ENCODE data around the gene TAF1D.

Gene TAF1D

GRCh38 chr11:93710239-93710638, 31.1 kb downstream of the TAF1D start:
- no CpG with 5 or more reads among the region's 1 CpG for WGBS, 2 donors (ENCODE audit: extremely low coverage in 2 of 2, insufficient read length in 2 of 2, insufficient replicate concordance in 1 of 2)
- no peak overlapping the region for H2BK15ac ChIP-seq (ENCODE audit: low read length)
- no peak overlapping the region for H3K27ac ChIP-seq (replicated peaks; ENCODE audit: low read length)
- H2BK5ac ChIP-seq (ENCODE audit: low read length): no peak overlapping the region
- no peak overlapping the region for H2AFZ ChIP-seq (ENCODE audit: low read length)
- peaks cover 3 to 46% of the 10 kb centered on the region in 2 donors for H3K9me3 ChIP-seq (replicated peaks in 1 of 2; ENCODE audit: control insufficient read depth in 2 of 2, insufficient read depth in 1 of 2, low read depth in 1 of 2, low read length in 2 of 2)
- H3K36me3 ChIP-seq (replicated peaks in 1 of 2; ENCODE audit: control insufficient read depth in 2 of 2, insufficient read depth in 2 of 2, low read length in 2 of 2): peaks cover 7 to 100% of the 10 kb centered on the region in 2 donors
- H3K4me1 ChIP-seq (ENCODE audit: control insufficient read depth in 2 of 2, insufficient read depth in 1 of 2, low read depth in 1 of 2, low read length in 2 of 2): peaks cover 0 to 5% of the 10 kb centered on the region in 2 donors
- no peak overlapping the region for H3K4me2 ChIP-seq (ENCODE audit: insufficient read depth, low read length, poor library complexity, severe bottlenecking)
- H3K9ac ChIP-seq (ENCODE audit: low read depth, low read length, poor library complexity): no peak overlapping the region
- H4K8ac ChIP-seq (ENCODE audit: low read depth, low read length): no peak overlapping the region
- no peak overlapping the region for H3K4me3 ChIP-seq (ENCODE audit: low read length in 2 of 2)
- no peak overlapping the region for H3K4ac ChIP-seq (ENCODE audit: low read length)
- no peak overlapping the region for H2AK5ac ChIP-seq (ENCODE audit: low read depth, low read length)
- no peak overlapping the region for H2BK12ac ChIP-seq (ENCODE audit: low read length)
- no peak for DNase-seq (ENCODE audit: low spot score)
- no peak overlapping the region for H2BK120ac ChIP-seq (ENCODE audit: low read depth, low read length)
- no peak overlapping the region for H4K91ac ChIP-seq (ENCODE audit: low read depth, low read length, poor library complexity)
- no peak overlapping the region for H3K18ac ChIP-seq (ENCODE audit: low read length)
- no peak overlapping the region for H3K14ac ChIP-seq (ENCODE audit: low read length)
- H3K23ac ChIP-seq (ENCODE audit: low read depth, low read length, poor library complexity): no peak overlapping the region
- H3K27me3 ChIP-seq (ENCODE audit: control insufficient read depth in 3 of 3, insufficient read depth in 3 of 3, low read depth in 1 of 3, low read length in 3 of 3): no peaks in the 10 kb centered on the region
- H3K79me1 ChIP-seq (ENCODE audit: low read depth, low read length): no peaks in the 10 kb centered on the region

GRCh38 chr11:93704237-93704636, 37.1 kb downstream of the TAF1D start:
- H3K4me2 ChIP-seq (ENCODE audit: insufficient read depth, low read length, poor library complexity, severe bottlenecking): no peak overlapping the region
- no peaks in the 10 kb centered on the region for H3K27me3 ChIP-seq (ENCODE audit: control insufficient read depth in 3 of 3, insufficient read depth in 3 of 3, low read depth in 1 of 3, low read length in 3 of 3)
- H2AFZ ChIP-seq (ENCODE audit: low read length): no peak overlapping the region
- peaks cover 2 to 19% of the 10 kb centered on the region in 2 donors for H3K9me3 ChIP-seq (replicated peaks in 1 of 2; ENCODE audit: control insufficient read depth in 2 of 2, insufficient read depth in 1 of 2, low read depth in 1 of 2, low read length in 2 of 2)
- H2BK12ac ChIP-seq (ENCODE audit: low read length): no peak overlapping the region
- no peak overlapping the region for H3K27ac ChIP-seq (replicated peaks; ENCODE audit: low read length)
- WGBS, 2 donors (ENCODE audit: extremely low coverage in 2 of 2, insufficient read length in 2 of 2, insufficient replicate concordance in 1 of 2): no CpG with 5 or more reads among the region's 2 CpGs
- H3K14ac ChIP-seq (ENCODE audit: low read length): no peak overlapping the region
- H2BK120ac ChIP-seq (ENCODE audit: low read depth, low read length): no peak overlapping the region
- H3K36me3 ChIP-seq (replicated peaks in 1 of 2; ENCODE audit: control insufficient read depth in 2 of 2, insufficient read depth in 2 of 2, low read length in 2 of 2): peaks cover 15 to 99% of the 10 kb centered on the region in 2 donors
- no peak overlapping the region for H3K18ac ChIP-seq (ENCODE audit: low read length)
- no peak overlapping the region for H2AK5ac ChIP-seq (ENCODE audit: low read depth, low read length)
- H4K8ac ChIP-seq (ENCODE audit: low read depth, low read length): no peak overlapping the region
- DNase-seq (ENCODE audit: low spot score): no peak
- no peak overlapping the region for H2BK15ac ChIP-seq (ENCODE audit: low read length)
- H3K4ac ChIP-seq (ENCODE audit: low read length): no peak overlapping the region
- no peak overlapping the region for H3K4me3 ChIP-seq (ENCODE audit: low read length in 2 of 2)
- no peak overlapping the region for H3K9ac ChIP-seq (ENCODE audit: low read depth, low read length, poor library complexity)
- H3K79me1 ChIP-seq (ENCODE audit: low read depth, low read length): no peaks in the 10 kb centered on the region
- H2BK5ac ChIP-seq (ENCODE audit: low read length): no peak overlapping the region
- H3K4me1 ChIP-seq (ENCODE audit: control insufficient read depth in 2 of 2, insufficient read depth in 1 of 2, low read depth in 1 of 2, low read length in 2 of 2): no peaks in the 10 kb centered on the region
- no peak overlapping the region for H4K91ac ChIP-seq (ENCODE audit: low read depth, low read length, poor library complexity)
- no peak overlapping the region for H3K23ac ChIP-seq (ENCODE audit: low read depth, low read length, poor library complexity)

GRCh38 chr11:93700830-93701229, 40.5 kb downstream of the TAF1D start:
- Histone ChIP-seq H3K4me3 (ENCODE audit: low read length in 2 of 2) (no peak overlapping the region), H2BK12ac (ENCODE audit: low read length) (no peak overlapping the region), H3K79me1 (ENCODE audit: low read depth, low read length) (no peaks in the 10 kb centered on the region), H3K4me2 (ENCODE audit: insufficient read depth, low read length, poor library complexity, severe bottlenecking) (no peak overlapping the region), H2BK120ac (ENCODE audit: low read depth, low read length) (no peak overlapping the region), H3K36me3 (replicated peaks in 1 of 2; ENCODE audit: control insufficient read depth in 2 of 2, insufficient read depth in 2 of 2, low read length in 2 of 2) (peaks cover 21 to 99% of the 10 kb centered on the region in 2 donors), H3K23ac (ENCODE audit: low read depth, low read length, poor library complexity) (no peak overlapping the region), H4K91ac (ENCODE audit: low read depth, low read length, poor library complexity) (no peak overlapping the region), H3K4me1 (ENCODE audit: control insufficient read depth in 2 of 2, insufficient read depth in 1 of 2, low read depth in 1 of 2, low read length in 2 of 2) (no peaks in the 10 kb centered on the region), H2AK5ac (ENCODE audit: low read depth, low read length) (no peak overlapping the region), H3K9ac (ENCODE audit: low read depth, low read length, poor library complexity) (no peak overlapping the region), H3K27ac (replicated peaks; ENCODE audit: low read length) (no peak overlapping the region), H2AFZ (ENCODE audit: low read length) (no peak overlapping the region), H3K4ac (ENCODE audit: low read length) (no peak overlapping the region), H3K18ac (ENCODE audit: low read length) (no peak overlapping the region), H2BK15ac (ENCODE audit: low read length) (no peak overlapping the region), H3K9me3 (replicated peaks in 1 of 2; ENCODE audit: control insufficient read depth in 2 of 2, insufficient read depth in 1 of 2, low read depth in 1 of 2, low read length in 2 of 2) (no peaks in the 10 kb centered on the region), H3K14ac (ENCODE audit: low read length) (no peak overlapping the region), H4K8ac (ENCODE audit: low read depth, low read length) (no peak overlapping the region), H3K27me3 (ENCODE audit: control insufficient read depth in 3 of 3, insufficient read depth in 3 of 3, low read depth in 1 of 3, low read length in 3 of 3) (no peaks in the 10 kb centered on the region), H2BK5ac (ENCODE audit: low read length) (no peak overlapping the region)
- DNase-seq (ENCODE audit: low spot score): no peak
- WGBS, 2 donors (ENCODE audit: extremely low coverage in 2 of 2, insufficient read length in 2 of 2, insufficient replicate concordance in 1 of 2): no CpG with 5 or more reads among the region's 3 CpGs

- Histone ChIP-seq H3K4me2 (ENCODE audit: insufficient read depth, low read length, poor library complexity, severe bottlenecking) (no peak overlapping the region), H3K14ac (ENCODE audit: low read length) (no peak overlapping the region), H3K18ac (ENCODE audit: low read length) (no peak overlapping the region), H2BK120ac (ENCODE audit: low read depth, low read length) (no peak overlapping the region), H3K27ac (replicated peaks; ENCODE audit: low read length) (no peak overlapping the region), H3K79me1 (ENCODE audit: low read depth, low read length) (no peaks in the 10 kb centered on the region), H3K9ac (ENCODE audit: low read depth, low read length, poor library complexity) (no peak overlapping the region), H2AK5ac (ENCODE audit: low read depth, low read length) (no peak overlapping the region), H3K9me3 (replicated peaks in 1 of 2; ENCODE audit: control insufficient read depth in 2 of 2, insufficient read depth in 1 of 2, low read depth in 1 of 2, low read length in 2 of 2) (no peaks in the 10 kb centered on the region), H3K36me3 (replicated peaks in 1 of 2; ENCODE audit: control insufficient read depth in 2 of 2, insufficient read depth in 2 of 2, low read length in 2 of 2) (peaks cover 19 to 96% of the 10 kb centered on the region in 2 donors), H2BK15ac (ENCODE audit: low read length) (no peak overlapping the region), H4K8ac (ENCODE audit: low read depth, low read length) (no peak overlapping the region), H3K4me1 (ENCODE audit: control insufficient read depth in 2 of 2, insufficient read depth in 1 of 2, low read depth in 1 of 2, low read length in 2 of 2) (no peaks in the 10 kb centered on the region), H2BK5ac (ENCODE audit: low read length) (no peak overlapping the region), H3K4me3 (ENCODE audit: low read length in 2 of 2) (no peak overlapping the region), H2AFZ (ENCODE audit: low read length) (no peak overlapping the region), H3K27me3 (ENCODE audit: control insufficient read depth in 3 of 3, insufficient read depth in 3 of 3, low read depth in 1 of 3, low read length in 3 of 3) (no peaks in the 10 kb centered on the region), H2BK12ac (ENCODE audit: low read length) (no peak overlapping the region), H3K23ac (ENCODE audit: low read depth, low read length, poor library complexity) (no peak overlapping the region), H3K4ac (ENCODE audit: low read length) (no peak overlapping the region), H4K91ac (ENCODE audit: low read depth, low read length, poor library complexity) (no peak overlapping the region)
- no CpG with 5 or more reads among the region's 4 CpGs for whole genome bisulfite sequencing, 2 donors (ENCODE audit: extremely low coverage in 2 of 2, insufficient read length in 2 of 2, insufficient replicate concordance in 1 of 2)
- no peak for DNase-seq (ENCODE audit: low spot score)
Measured at GRCh38 chr11:93697611-93698010, 43.7 kb downstream of the TAF1D start.

Data from neuronal stem cell (in vitro differentiated cells).